KOPT-K1 (cell line): ENCODE data around the gene ADAD2.

Experiments used
- H3K27ac ChIP-seq: fragments of 200-600 bp; sonication (generic); 2 replicates; pipeline ENCODE4 v1.5.1; 2016; ENCODE audit warnings: antibody characterized with exemption, mild to moderate bottlenecking, low read depth, low read length; ENCODE audit not compliant: poor library complexity, severe bottlenecking
- H3K36me3 ChIP-seq: fragments of 200-600 bp; sonication (generic); 2 replicates; pipeline ENCODE4 v1.5.1; 2017; ENCODE audit warnings: antibody characterized with exemption, mild to moderate bottlenecking, low read length, moderate library complexity; ENCODE audit not compliant: insufficient read depth
- H3K9me3 ChIP-seq: fragments of 200-600 bp; sonication (generic); 2 replicates; pipeline ENCODE4 v1.5.1; 2017; ENCODE audit warnings: antibody characterized with exemption, low read length, mild to moderate bottlenecking; ENCODE audit not compliant: insufficient read depth, poor library complexity, severe bottlenecking

ADAD2 gene

GRCh38 chr16:84239141-84239769 is 48.3 kb downstream of the ADAD2 start:
- Histone ChIP-seq H3K27ac (no peak overlapping the region), H3K9me3 (no peaks in the 10 kb centered on the region), H3K36me3 (no peaks in the 10 kb centered on the region)

GRCh38 chr16:84239909-84240308 is 49.0 kb downstream of the ADAD2 start, which contains the start of gene KCNG4:
Gene KCNG4 (minus strand): TSS chr16:84240012. CDS start chr16:84237485, 2,527 bp downstream.
- no peaks in the 10 kb centered on the region for H3K36me3 ChIP-seq
- H3K9me3 ChIP-seq: no peaks in the 10 kb centered on the region
- no peak within 1 kb of the TSS for H3K27ac ChIP-seq

GRCh38 chr16:84240455-84240854 is 49.5 kb downstream of the ADAD2 start:
- H3K9me3 ChIP-seq: no peaks in the 10 kb centered on the region

GRCh38 chr16:84241778-84242177 is 50.8 kb downstream of the ADAD2 start:
- Histone ChIP-seq H3K9me3 (no peaks in the 10 kb centered on the region), H3K36me3 (no peaks in the 10 kb centered on the region), H3K27ac (no peak overlapping the region)

More at GRCh38 chr16:84240455-84240854, 49.5 kb downstream of the ADAD2 start:
- no peaks in the 10 kb centered on the region for H3K36me3 ChIP-seq
- H3K27ac ChIP-seq: no peak overlapping the region

GRCh38 chr16:84242839-84243238 is 51.9 kb downstream of the ADAD2 start:
- Histone ChIP-seq H3K27ac (no peak overlapping the region), H3K36me3 (no peaks in the 10 kb centered on the region), H3K9me3 (no peaks in the 10 kb centered on the region)

GRCh38 chr16:84243732-84244131 is 52.8 kb downstream of the ADAD2 start:
- H3K9me3 ChIP-seq: no peaks in the 10 kb centered on the region
- H3K27ac ChIP-seq: no peak overlapping the region
- H3K36me3 ChIP-seq: no peaks in the 10 kb centered on the region

- Histone ChIP-seq H3K9me3 (no peaks in the 10 kb centered on the region), H3K36me3 (no peaks in the 10 kb centered on the region), H3K27ac (no peak overlapping the region)
Measured at GRCh38 chr16:84244728-84245127, 53.8 kb downstream of the ADAD2 start.

GRCh38 chr16:84245956-84246678 is 55.2 kb downstream of the ADAD2 start:
- H3K27ac ChIP-seq: no peak overlapping the region
- H3K9me3 ChIP-seq: no peaks in the 10 kb centered on the region
- H3K36me3 ChIP-seq: no peaks in the 10 kb centered on the region

GRCh38 chr16:84246679-84247077 is 55.7 kb downstream of the ADAD2 start:
- no peaks in the 10 kb centered on the region for H3K36me3 ChIP-seq
- H3K9me3 ChIP-seq: no peaks in the 10 kb centered on the region
- H3K27ac ChIP-seq: no peak overlapping the region
